ENCODE measurements around the gene USP32. TPM values are rescaled to one million over a fixed set of nuclear protein-coding genes. Genes with fewer than 3 reads are reported as not detected.

The USP32 gene
- total RNA-seq, 1 donor from 2014 or later, result 11.9 TPM

- intact Hi-C loops (cut with DNase I), result no loop called here
- Histone ChIP-seq H3K36me3 (no peaks in the 10 kb centered on the region), H3K4me3 (no peak overlapping the region), H3K4me1 (no peaks in the 10 kb centered on the region), H3K27ac (no peak overlapping the region), H3K9me3 (no peaks in the 10 kb centered on the region), H3K27me3 (no peaks in the 10 kb centered on the region)
- no peak for DNase-seq (ENCODE audit: low spot score in 2 of 2)
- no peak for TF ChIP-seq CTCF (IDR thresholded peaks at IDR 0.05)
These were observed 232.5 kb downstream of the USP32 start for GRCh38 chr17:60159479-60159866.

- TF ChIP-seq CTCF (IDR thresholded peaks at IDR 0.05), result no peak
- DNase-seq (ENCODE audit: low spot score in 2 of 2), result no peak
- H3K27ac ChIP-seq, result no peak overlapping the region
- intact Hi-C loops (cut with DNase I), result no loop called here
- no peaks in the 10 kb centered on the region for H3K4me1 ChIP-seq
- no peak overlapping the region for H3K4me3 ChIP-seq
- no peaks in the 10 kb centered on the region for H3K27me3 ChIP-seq
- H3K9me3 ChIP-seq, result no peaks in the 10 kb centered on the region
- no peaks in the 10 kb centered on the region for H3K36me3 ChIP-seq
These were observed 233.0 kb downstream of the USP32 start for GRCh38 chr17:60158751-60159478.

GRCh38 chr17:60157487-60158040 is 234.4 kb downstream of the USP32 start:
- intact Hi-C loops (cut with DNase I), result no loop called here
- H3K27me3 ChIP-seq, result no peaks in the 10 kb centered on the region

GRCh38 chr17:60156746-60157145 is 235.2 kb downstream of the USP32 start:
- no peak overlapping the region for H3K4me3 ChIP-seq
- H3K27me3 ChIP-seq, result no peaks in the 10 kb centered on the region
- H3K4me1 ChIP-seq, result no peaks in the 10 kb centered on the region
- no peak for DNase-seq (ENCODE audit: low spot score in 2 of 2)
- TF ChIP-seq CTCF (IDR thresholded peaks at IDR 0.05), result no peak
- H3K27ac ChIP-seq, result no peak overlapping the region
- no peaks in the 10 kb centered on the region for H3K9me3 ChIP-seq
- H3K36me3 ChIP-seq, result no peaks in the 10 kb centered on the region
- intact Hi-C loops (cut with DNase I), result no loop called here

More at GRCh38 chr17:60157487-60158040, 234.4 kb downstream of the USP32 start:
- H3K36me3 ChIP-seq, result no peaks in the 10 kb centered on the region
- no peak for DNase-seq (ENCODE audit: low spot score in 2 of 2)
- no peak overlapping the region for H3K4me3 ChIP-seq
- H3K4me1 ChIP-seq, result no peaks in the 10 kb centered on the region
- no peaks in the 10 kb centered on the region for H3K9me3 ChIP-seq
- H3K27ac ChIP-seq, result no peak overlapping the region
- no peak for TF ChIP-seq CTCF (IDR thresholded peaks at IDR 0.05)

GRCh38 chr17:60155815-60156214 is 236.1 kb downstream of the USP32 start:
- Histone ChIP-seq H3K36me3 (no peaks in the 10 kb centered on the region), H3K27ac (no peak overlapping the region), H3K4me1 (no peaks in the 10 kb centered on the region), H3K27me3 (peaks cover under 1% of the 10 kb centered on the region), H3K4me3 (no peak overlapping the region), H3K9me3 (no peaks in the 10 kb centered on the region)
- no peak for DNase-seq (ENCODE audit: low spot score in 2 of 2)
- intact Hi-C loops (cut with DNase I), result no loop called here
- TF ChIP-seq CTCF (IDR thresholded peaks at IDR 0.05), result no peak

Measured in ascending aorta (tissue), 2 donors.